Activated naive CD4-positive, alpha-beta T cell treated with anti-CD3 and anti-CD28 coated beads, Interleukin-2, amount 50 U/mL, for 72 hours (primary cell): ENCODE results near the gene SYT7. TPM values are rescaled to one million over a fixed set of nuclear protein-coding genes. Genes with fewer than 3 reads are reported as not detected.

ENCODE experiments used
- ATAC-seq, 2 donors: fragments of 150-1000 bp; cut with Tn5 transposase; 2 replicates each; pipeline ENCODE4 v1.10.0; 2021; ENCODE audit warnings: mild to moderate bottlenecking in 2 of 2, moderate library complexity in 2 of 2
- DNase-seq, 2 donors: peaks; one replicate each; pipeline ENCODE4 v3.0.0; 2021 to 2022; ENCODE audit warnings: low spot score in 2 of 2
- H3K27ac Mint-ChIP-seq, 2 donors: one replicate each; pipeline ENCODE4 v1.8.0; 2022; ENCODE audit warnings: mild to moderate bottlenecking in 2 of 2, mixed read lengths in 2 of 2
- H3K36me3 Mint-ChIP-seq, 2 donors: one replicate each; pipeline ENCODE4 v1.8.0; 2022; ENCODE audit warnings: mixed read lengths in 2 of 2
- H3K9me3 Mint-ChIP-seq, 2 donors: one replicate each; pipeline ENCODE4 v1.8.0; 2022; ENCODE audit warnings: mixed read lengths in 2 of 2
- total RNA-seq, 2 donors: library from RNA; stranded (reverse); gene quantifications; one replicate each; pipeline ENCODE4 v1.2.3, GENCODE V29; 2022

SYT7 gene
- total RNA-seq, 2 donors from 2014 or later: not detected

DNA sequence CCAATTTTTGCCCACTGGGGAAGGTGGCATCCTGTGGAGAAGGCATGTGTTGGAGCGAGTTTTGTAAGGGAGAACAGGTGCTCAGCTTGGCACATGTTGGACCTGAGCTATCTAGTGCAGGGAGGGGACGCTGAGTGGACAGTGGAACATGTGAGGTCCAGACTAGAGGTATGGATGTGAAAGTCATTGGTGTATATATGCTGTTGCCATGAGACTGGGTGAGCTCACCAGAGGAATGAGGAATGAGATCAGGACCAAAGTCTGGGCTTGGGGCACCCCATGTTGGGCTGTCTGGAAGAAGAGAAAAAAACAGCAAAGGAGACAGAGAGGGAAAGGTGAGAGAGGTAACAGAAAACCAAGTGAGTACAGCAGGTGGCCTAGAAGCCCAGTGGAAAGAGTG, 12.3 kb upstream of the SYT7 start:
- ATAC-seq (no peak), DNase-seq (no peak)
- H3K27ac Mint-ChIP-seq: no peak overlapping the region
- H3K9me3 Mint-ChIP-seq: no peaks in the 10 kb centered on the region
- H3K36me3 Mint-ChIP-seq: no peaks in the 10 kb centered on the region

DNA sequence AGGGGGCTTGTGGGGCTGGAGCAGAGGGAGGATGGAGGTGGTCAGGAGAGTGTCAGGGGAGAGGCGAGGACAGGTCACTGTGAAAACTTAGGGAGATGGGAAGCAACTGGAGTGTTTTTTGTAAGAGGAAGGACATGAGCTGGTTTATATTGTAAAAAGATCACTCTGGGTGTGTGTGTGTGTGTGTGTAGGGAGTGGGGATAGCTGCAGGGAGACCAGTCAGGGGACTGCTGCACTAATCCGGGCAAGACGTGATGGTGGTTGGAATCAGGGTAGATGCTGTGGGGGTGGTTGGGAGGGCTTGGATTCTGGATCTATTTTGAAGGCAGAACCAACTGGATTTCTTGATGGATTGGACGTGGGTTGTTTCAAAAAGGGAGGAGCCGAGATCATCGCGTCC, 11.3 kb upstream of the SYT7 start:
- ATAC-seq (no peak), DNase-seq (no peak)
- H3K9me3 Mint-ChIP-seq: no peaks in the 10 kb centered on the region
- no peaks in the 10 kb centered on the region for H3K36me3 Mint-ChIP-seq
- no peak overlapping the region for H3K27ac Mint-ChIP-seq

DNA sequence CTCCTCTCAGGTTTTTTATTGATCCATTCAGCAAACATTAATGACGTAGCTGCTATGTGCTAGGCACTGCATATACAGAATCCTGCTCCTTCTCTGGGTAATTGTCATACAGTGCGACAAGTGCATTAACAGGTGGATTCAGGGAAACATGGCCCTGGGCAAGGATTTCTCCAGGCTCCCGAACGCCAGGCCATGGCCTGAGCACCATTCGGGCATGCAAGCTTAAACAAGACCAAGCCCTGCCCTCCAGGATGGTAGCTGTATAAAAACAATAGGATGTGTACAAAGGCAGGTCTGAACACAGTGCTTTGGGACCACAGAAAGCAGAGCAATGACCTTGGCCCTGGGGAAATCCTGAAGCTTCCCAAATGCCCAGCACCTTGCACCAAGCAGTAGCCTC, 9.1 kb upstream of the SYT7 start:
- no peak overlapping the region for H3K27ac Mint-ChIP-seq
- ATAC-seq (no peak), DNase-seq (no peak)
- H3K9me3 Mint-ChIP-seq: no peaks in the 10 kb centered on the region
- H3K36me3 Mint-ChIP-seq: no peaks in the 10 kb centered on the region

DNA sequence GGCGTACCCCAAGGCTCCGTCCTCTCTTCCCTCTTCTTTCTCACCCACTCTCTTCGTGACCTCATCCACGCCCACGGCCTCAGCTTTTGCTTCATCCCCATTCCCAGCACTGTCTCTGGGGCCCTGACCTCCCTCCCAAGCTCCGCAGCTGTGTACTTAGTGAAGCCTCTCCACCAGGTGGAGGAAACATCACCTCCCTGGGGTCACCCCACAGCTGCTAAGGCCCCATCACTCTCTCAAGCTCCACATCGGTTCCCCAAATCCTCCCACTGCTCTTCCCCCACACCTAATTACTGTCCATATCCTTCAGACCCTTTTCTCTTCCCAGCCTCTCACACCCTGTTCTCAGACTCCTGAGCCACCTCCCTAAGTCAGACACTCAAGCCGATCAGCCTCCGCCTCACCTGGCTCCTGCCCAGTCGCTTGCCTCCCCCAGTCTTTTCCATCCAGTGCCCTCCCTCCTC, 7.9 kb upstream of the SYT7 start:
- ATAC-seq: peak in 1 of 2 donors; percentile 3
- DNase-seq: no peak
- H3K27ac Mint-ChIP-seq: no peak overlapping the region
- no peaks in the 10 kb centered on the region for H3K36me3 Mint-ChIP-seq
- H3K9me3 Mint-ChIP-seq: no peaks in the 10 kb centered on the region

DNA sequence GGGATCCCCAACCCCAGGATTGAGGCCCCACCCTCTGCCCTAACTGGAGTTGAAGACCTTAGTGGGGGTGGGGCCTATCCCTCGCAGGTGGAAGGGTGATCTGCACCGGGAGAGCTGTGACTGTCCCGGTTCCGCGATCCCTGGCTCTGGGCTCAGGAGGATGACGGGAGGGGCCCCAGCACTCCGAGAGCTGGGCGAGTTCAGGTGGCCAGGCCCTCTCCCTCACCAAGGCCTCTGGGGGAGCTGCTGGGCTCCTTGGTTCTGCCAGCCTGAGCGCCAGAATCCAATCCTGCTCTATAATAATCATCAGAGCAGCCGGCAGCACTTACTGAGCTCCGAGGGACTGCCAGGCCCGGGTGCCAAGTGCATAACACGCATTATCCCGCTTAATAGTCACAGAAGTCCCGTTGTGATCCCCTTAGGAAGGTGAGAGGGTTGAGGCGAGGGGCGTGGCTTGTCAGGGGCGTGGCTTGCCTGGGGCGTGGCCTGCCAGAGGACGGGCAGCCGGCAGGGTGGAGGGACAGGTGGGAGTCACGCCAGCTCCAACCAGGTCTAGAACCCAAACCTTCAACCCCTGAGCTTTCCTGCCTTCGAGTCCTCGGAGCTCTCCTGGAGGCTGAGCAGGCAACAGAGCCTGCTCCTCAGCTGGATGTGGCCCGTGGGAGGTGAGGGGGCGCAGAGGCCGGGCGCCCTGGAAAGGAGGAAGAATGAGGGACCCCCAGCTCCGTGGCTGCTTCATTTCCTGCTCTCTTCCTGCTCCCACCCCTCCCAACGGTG, 7.3 kb upstream of the SYT7 start:
- Mint-ChIP-seq H3K36me3 (no peaks in the 10 kb centered on the region), H3K9me3 (no peaks in the 10 kb centered on the region), H3K27ac (no peak overlapping the region)
- peak in 1 of 2 donors; percentile 76 for DNase-seq
- peak; percentile 76 to 82 for ATAC-seq

DNA sequence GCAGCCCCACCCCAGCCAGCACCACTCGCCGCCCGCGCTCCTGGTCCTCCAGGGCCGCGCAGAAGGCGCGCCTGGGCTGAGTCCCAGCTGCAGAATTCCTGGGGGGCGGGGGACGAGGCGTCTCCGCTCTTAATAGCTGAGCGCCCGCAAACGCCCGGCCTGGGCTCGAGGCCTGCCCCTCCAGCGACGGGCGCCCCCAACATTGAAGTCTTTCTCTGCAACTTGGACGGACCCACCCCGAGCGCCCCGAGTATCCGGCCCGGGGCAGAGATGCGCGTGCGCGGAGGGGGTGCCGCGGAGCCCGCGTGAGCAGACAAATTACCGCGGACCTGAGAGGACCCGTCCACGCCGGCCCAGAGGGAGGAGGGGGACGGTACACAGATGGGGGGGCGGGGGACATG, 6.7 kb upstream of the SYT7 start:
- Mint-ChIP-seq H3K9me3 (no peaks in the 10 kb centered on the region), H3K36me3 (no peaks in the 10 kb centered on the region), H3K27ac (no peak overlapping the region)
- DNase-seq: no peak
- peak; percentile 38 to 53 for ATAC-seq

DNA sequence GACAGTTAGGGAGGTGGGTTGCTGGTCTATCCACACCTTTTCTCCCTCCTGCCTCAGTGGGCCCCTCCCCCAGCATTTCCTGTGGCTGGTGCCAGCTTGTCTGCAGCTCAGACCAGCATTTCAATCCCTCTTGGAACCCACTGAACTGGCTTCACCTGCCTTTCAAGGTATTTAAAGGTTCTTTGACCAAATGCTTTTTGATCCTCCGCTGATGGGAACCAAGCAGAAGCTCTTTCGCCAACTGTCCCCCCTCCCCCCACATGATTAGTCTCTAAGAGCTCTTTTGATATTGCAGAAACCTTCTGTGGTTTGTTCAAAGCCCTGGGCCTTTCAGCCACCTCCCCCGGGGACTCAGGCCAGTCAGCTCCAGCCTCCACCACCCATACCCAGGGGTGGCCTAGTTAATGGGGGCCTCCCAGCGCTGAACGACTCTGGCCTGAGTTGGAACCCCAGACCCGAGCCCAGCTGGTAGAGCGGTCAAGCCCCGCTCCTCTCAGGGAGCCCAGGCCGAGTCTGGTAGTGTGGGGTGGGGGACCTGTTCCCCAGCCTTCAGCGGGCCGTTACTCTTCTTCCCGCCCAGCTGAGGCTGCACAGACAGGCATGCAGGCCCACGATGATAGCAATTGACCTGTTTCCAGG, 6.0 kb upstream of the SYT7 start:
- H3K27ac Mint-ChIP-seq: no peak overlapping the region
- no peaks in the 10 kb centered on the region for H3K36me3 Mint-ChIP-seq
- DNase-seq (no peak), ATAC-seq (no peak)
- H3K9me3 Mint-ChIP-seq: no peaks in the 10 kb centered on the region

DNA sequence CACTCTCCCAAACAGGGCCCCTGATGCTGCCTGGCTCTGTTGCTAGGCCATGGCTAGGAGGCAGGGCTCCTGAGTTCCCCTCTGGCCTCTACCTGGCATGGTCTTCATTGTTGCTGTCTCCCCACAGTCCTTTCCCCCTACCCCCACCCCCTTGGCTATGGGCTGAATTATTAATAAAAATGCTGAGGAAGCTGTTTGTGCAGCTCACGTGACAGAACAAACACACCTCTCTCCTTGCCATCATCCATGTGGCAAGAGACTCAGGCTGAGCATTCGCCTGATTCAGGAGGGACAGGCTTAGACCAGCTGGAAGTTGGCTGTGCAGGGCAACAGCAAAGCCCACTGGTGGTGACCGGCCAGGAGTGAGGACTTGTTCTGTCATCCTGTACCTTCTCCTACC, 4.2 kb upstream of the SYT7 start:
- no peak overlapping the region for H3K27ac Mint-ChIP-seq
- no peaks in the 10 kb centered on the region for H3K36me3 Mint-ChIP-seq
- no peaks in the 10 kb centered on the region for H3K9me3 Mint-ChIP-seq
- ATAC-seq: no peak
- no peak for DNase-seq

DNA sequence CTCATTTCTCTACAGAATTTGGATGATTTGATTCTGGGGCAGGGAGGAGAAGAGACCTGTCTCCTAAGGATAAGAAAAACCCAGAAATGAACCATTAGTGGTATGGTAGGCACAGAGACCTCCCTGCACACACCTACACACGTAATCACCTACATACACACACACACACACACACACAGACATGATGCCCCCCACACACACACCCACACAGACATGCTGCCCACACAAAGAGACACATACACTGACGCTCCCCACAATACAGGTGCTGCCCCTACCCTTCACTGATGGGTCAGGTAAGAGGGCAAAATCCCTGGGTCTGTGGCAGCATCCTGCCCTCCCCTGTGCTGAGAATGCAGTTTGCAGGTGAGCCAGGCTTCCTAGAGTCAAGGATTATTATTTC, 1.1 kb upstream of the SYT7 start:
- DNase-seq (no peak), ATAC-seq (no peak)
- Mint-ChIP-seq H3K27ac (peak overlapping the region in 1 of 2 donors; percentile 67), H3K9me3 (no peaks in the 10 kb centered on the region), H3K36me3 (no peaks in the 10 kb centered on the region)

DNA sequence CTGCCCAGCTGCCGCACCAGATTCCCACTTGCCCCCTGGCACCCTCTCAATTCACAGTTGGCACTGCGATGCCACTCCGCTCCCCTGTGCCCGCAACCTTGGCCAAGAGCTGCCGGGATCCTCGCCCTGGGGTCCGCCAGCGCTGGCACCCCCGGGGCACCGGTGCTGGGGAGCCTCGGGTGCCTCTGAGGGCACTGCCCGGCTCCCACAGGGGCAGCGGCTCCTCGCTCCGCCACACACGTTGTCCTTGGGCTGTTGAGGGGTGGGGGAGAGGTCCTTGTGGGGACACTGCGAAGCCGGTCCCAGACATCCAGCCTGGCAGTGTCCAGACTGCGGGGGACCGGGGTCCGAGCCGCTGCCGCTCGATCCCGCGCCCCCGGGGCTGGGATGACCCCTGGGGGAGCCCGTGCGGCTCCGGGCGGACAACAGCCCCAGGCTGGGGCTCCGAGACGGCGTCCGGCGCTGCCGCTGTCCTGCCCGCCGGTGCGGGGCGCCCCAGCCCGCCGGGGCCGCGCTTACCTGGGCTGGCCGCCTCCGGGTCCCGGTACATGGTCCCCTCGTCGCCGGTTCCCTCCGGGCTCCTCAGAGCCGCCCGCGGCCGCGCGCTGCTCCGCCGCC, 496 bp downstream of the SYT7 start:
- ATAC-seq (peak; percentile 11 to 12), DNase-seq (no peak)
- Mint-ChIP-seq H3K27ac (no peak overlapping the region), H3K9me3 (no peaks in the 10 kb centered on the region), H3K36me3 (no peaks in the 10 kb centered on the region)

DNA sequence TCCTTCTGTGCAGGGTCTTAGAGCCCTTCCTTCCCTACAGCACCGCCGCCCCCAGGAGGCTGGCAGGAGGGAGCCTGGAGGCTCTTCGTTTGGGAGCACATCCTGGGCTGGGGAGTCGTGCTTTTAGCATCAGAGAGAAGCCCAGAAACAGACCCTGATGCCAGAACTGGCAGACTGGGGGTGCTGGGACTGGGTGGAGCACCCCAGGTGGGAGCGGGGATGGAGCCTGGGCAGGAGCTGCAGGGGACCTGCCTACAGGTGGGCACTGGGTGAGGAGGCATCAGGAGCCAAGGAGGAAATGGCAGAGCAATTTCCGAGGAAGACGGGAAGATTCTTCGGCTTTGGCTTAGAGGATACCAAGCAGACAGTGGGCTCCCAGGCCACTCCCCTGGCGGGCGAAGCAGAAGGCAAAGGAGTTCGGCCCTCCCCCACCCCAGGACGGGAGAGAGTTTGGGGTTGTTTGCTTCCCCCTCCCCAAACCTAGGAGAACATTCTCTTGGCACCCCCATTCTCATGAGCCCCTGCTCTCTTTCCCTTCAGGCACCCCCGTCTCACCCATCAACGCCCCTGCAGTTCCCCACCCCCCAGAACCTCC, 1.1 kb downstream of the SYT7 start:
- Mint-ChIP-seq H3K9me3 (no peaks in the 10 kb centered on the region), H3K36me3 (no peaks in the 10 kb centered on the region), H3K27ac (no peak overlapping the region)
- DNase-seq (no peak), ATAC-seq (no peak)

DNA sequence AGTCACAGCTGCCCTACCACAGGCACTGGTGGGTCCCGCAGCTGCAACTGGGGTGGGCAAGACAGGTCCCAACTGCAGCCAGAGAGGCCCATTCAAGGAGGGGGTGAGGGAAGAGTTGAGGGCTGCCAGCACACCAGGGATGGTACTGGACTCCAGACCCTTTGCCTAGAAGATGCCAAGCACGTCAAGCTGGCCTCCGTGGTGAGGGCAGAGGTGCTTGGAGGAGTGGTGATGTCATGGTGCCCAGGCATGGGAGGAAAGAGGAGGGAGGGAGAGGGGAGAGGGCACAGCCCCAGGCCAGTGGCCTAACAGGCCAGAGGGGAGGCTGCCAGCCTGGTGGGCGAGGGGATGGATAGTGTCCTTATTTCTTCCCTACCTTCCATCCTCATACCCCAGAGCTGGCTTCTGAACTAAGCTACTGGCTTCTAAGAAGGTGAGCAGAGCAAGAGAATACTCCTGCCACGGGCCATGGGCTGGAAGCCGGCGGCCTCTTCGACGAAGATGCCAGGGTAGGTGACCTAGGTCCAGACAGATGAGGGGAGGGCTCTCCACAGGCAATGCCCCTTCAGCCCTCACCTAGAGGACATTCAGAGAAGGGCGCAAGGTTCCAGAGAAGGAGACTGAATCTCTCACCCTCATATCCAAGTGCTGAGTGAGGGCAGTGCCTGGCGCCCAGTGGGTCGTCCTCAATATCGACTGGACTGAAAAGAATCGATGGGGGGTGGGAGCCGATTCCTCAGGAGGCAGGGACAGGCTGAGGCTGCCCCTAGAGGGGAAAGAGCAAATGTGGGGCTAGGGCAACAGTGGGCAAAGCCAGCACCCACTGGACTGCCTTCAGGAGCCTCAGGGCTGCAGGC, 1.8 kb downstream of the SYT7 start:
- Mint-ChIP-seq H3K36me3 (no peaks in the 10 kb centered on the region), H3K9me3 (no peaks in the 10 kb centered on the region), H3K27ac (no peak overlapping the region)
- DNase-seq: no peak
- no peak for ATAC-seq

DNA sequence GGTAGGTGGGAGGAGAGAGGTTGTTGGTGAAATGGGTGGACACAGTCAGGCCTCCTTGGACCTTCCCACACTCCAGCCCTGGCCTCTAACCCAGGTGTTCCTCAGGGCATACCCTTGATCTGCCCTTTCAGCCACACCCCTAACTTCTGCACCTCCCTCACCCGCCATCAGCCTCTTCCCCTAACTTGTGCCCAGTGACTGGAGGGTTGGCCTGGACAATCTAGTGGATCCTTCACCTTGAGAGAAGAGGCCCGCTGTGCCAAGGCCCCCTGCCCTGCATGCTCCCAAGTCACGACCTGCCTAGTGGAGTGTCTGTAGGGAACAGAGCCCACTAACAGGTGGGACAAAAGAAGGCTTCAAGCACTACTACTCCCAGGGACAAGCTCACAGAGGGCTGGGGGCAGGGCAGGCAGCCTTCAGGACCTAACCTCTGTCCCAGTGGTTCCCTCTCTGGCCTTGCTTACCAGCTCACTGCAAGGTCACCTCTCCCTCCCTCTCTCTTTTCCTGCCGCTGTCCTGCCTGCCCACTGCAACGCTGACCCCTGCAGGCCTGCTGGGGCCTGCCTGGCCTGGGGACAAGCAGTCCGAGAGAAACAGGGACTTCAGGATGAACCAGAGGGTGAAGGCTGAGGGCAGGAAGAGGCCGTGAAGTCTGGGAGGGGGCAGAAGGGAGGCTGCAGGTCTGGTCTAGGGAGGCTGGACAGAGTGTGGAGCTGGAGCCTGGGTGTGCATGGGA, 3.3 kb downstream of the SYT7 start:
- Mint-ChIP-seq H3K9me3 (no peaks in the 10 kb centered on the region), H3K27ac (no peak overlapping the region), H3K36me3 (no peaks in the 10 kb centered on the region)
- ATAC-seq: no peak
- no peak for DNase-seq

DNA sequence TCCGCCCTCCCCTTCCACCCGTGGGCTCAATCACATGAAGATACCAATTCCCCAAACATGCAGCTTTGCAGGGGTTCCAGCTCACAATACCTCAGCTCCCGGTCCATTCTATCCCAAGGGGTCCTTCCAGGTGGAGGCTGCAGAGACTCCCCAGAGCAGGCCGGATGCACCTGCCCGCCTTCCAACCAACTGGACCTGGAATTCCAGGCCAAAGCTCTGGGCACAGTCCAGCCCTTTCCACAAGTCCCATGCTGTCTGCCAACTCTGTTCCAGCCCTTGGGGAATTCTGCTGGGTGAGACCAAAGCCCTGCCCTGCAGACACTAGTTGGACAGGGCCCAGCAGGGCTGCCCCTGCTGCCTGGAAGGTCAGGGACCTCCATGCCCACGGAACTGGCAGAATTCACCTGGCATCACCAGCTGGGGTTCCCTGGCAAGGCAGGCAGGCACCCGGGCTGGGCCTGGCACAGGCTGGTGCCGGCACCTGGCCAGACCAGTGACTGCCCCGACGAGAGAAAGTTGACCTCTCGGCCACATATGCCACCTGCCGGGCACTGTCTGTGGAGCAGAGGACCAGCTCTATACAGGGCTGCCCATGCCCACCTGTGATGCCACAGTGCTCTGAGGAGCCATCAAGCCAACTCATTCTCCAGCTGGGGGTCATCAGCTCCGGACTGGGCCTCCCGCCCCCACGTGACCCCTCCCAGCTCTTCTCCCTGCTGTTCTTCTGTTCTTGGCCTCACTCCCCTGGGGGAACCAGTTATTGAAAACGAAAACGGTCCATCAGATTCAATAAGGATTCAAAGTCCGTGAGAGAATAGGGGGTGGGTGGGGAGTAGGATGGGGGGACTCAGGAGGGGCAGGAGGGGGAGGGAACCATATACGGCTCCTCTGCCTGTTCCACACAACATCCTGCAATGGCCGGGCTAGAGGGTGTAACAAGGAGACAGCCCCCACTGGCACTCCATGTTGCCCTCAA, 4.7 kb downstream of the SYT7 start:
- no peaks in the 10 kb centered on the region for H3K36me3 Mint-ChIP-seq
- DNase-seq (no peak), ATAC-seq (no peak)
- H3K9me3 Mint-ChIP-seq: no peaks in the 10 kb centered on the region
- no peak overlapping the region for H3K27ac Mint-ChIP-seq

DNA sequence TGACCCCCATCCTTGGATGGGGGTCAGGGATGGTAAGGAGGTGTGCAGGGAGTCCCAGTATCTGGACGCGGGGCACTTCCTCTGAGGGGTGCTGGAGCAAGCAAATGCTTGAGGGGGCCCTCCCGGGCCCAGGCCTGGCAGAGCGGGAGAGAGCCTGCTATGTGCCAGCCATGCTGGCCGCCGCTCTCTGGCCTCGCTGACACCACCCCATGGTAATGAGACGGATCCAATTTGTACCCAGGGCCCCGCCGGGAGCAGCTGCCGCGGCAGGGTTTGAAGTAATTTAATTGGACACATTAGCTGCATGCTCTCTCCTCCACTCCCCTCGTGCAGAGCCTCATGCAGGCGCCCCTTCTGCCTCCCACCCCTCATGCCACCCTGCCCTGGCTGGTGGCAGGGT, 6.3 kb downstream of the SYT7 start:
- no peaks in the 10 kb centered on the region for H3K9me3 Mint-ChIP-seq
- ATAC-seq (no peak), DNase-seq (no peak)
- no peak overlapping the region for H3K27ac Mint-ChIP-seq
- H3K36me3 Mint-ChIP-seq: no peaks in the 10 kb centered on the region
